H1 (cell line): ENCODE results near the gene ITGA3. TPM values are rescaled to one million over a fixed set of nuclear protein-coding genes. Genes with fewer than 3 reads are reported as not detected.
A peak's percentile ranks its signal among the peaks of the same experiment; 100 is the strongest.

Source experiments
- CTCF ChIA-PET: fragments of 300-600 bp; sonication (Branson Sonifier 250); formaldehyde crosslinking; loops from one replicate; lab custom pipeline; 2021; ENCODE audit not compliant: partially characterized antibody; lab: Charles Lee
- POLR2A ChIA-PET: fragments of 300-600 bp; sonication (Branson Sonifier 250); formaldehyde crosslinking; loops from one replicate; lab custom pipeline; 2021; ENCODE audit warnings: inconsistent platforms; ENCODE audit not compliant: partially characterized antibody; lab: Charles Lee
- DNase-seq, 2 experiments: peaks; one replicate each; pipeline versions ENCODE4 v3.0.0 to v3.0.0-alpha.2; 2010 to 2022; ENCODE audit warnings: low spot score in 2 of 2, low read depth in 1 of 2, mixed read lengths in 1 of 2
- FAIRE-seq: peaks from 2 replicates; lab custom pipeline; 2011; peaks lifted over from hg19 to GRCh38; lab: Jason Lieb, UNC
- H2AFZ ChIP-seq: 2 replicates; pipeline ENCODE4 v1.8.1; 2012; ENCODE audit warnings: low read length, inconsistent platforms
- H2AK5ac ChIP-seq: 2 replicates; pipeline ENCODE4 v1.6.1; 2013; ENCODE audit warnings: low read depth, low read length
- H2BK120ac ChIP-seq: replicated peaks from 2 replicates; pipeline ENCODE3; 2013; ENCODE audit warnings: low read depth, low read length, inconsistent platforms
- H2BK12ac ChIP-seq: 2 replicates; pipeline ENCODE4 v1.6.1; 2013; ENCODE audit warnings: low read depth, low read length
- H2BK15ac ChIP-seq: 2 replicates; pipeline ENCODE4 v1.6.1; 2013; ENCODE audit warnings: low read length
- H2BK20ac ChIP-seq: 2 replicates; pipeline ENCODE4 v1.6.1; 2013; ENCODE audit warnings: low read length
- H2BK5ac ChIP-seq: 2 replicates; pipeline ENCODE4 v1.6.1; 2013; ENCODE audit warnings: low read depth, low read length
- H3K14ac ChIP-seq: 2 replicates; pipeline ENCODE4 v1.6.1; 2013; ENCODE audit warnings: inconsistent platforms; ENCODE audit not compliant: insufficient read length
- H3K18ac ChIP-seq: 2 replicates; pipeline ENCODE4 v1.6.1; 2013; ENCODE audit warnings: low read length; ENCODE audit errors: extremely low read depth
- H3K23ac ChIP-seq: 2 replicates; pipeline ENCODE4 v1.6.1; 2013; ENCODE audit warnings: inconsistent platforms; ENCODE audit not compliant: insufficient read length
- H3K23me2 ChIP-seq: 2 replicates; pipeline ENCODE4 v1.6.1; 2013; ENCODE audit warnings: low read depth, low read length
- H3K27ac ChIP-seq: 2 replicates; pipeline ENCODE4 v1.6.1; 2011; ENCODE audit warnings: low read depth, low read length, inconsistent platforms
- H3K27me3 ChIP-seq, 4 experiments: replicated peaks in 1 of 4; 1 replicate in 1 of 4; 2 replicates in 3 of 4; pipeline versions ENCODE4 v1.6.1 to v1.8.1; 2011 to 2013; ENCODE audit warnings: low read length in 3 of 4, mild to moderate bottlenecking in 3 of 4, inconsistent platforms in 2 of 4, mixed read lengths in 2 of 4, moderate library complexity in 1 of 4; ENCODE audit not compliant: control insufficient read depth in 3 of 4, insufficient read depth in 3 of 4; ENCODE audit errors: extremely low read depth in 1 of 4
- H3K36me3 ChIP-seq, 4 experiments: 2 replicates each; pipeline versions ENCODE4 v1.6.1 to v1.8.1; 2011 to 2013; ENCODE audit warnings: mild to moderate bottlenecking in 4 of 4, low read length in 3 of 4, moderate library complexity in 2 of 4, control low read depth in 1 of 4, inconsistent platforms in 1 of 4; ENCODE audit not compliant: insufficient read depth in 4 of 4, control insufficient read depth in 2 of 4
- H3K4ac ChIP-seq: replicated peaks from 2 replicates; pipeline ENCODE3; 2013; ENCODE audit warnings: low read length, low read depth, mixed read lengths, inconsistent platforms; ENCODE audit not compliant: insufficient read length
- H3K4me1 ChIP-seq, 4 experiments: replicated peaks in 1 of 4; 1 replicate in 1 of 4; 2 replicates in 3 of 4; pipeline versions ENCODE4 v1.6.1 to v1.8.1; 2011 to 2013; ENCODE audit warnings: low read length in 3 of 4, inconsistent platforms in 2 of 4, mixed read lengths in 1 of 4; ENCODE audit not compliant: insufficient read depth in 4 of 4, control insufficient read depth in 3 of 4
- H3K4me2 ChIP-seq, 2 experiments: 2 replicates each; pipeline versions ENCODE4 v1.6.1 to v1.8.1; 2011 to 2013; ENCODE audit warnings: low read depth in 2 of 2, low read length in 2 of 2, control low read depth in 1 of 2, inconsistent platforms in 1 of 2, mild to moderate bottlenecking in 1 of 2; ENCODE audit not compliant: insufficient read depth in 1 of 2
- H3K4me3 ChIP-seq, 4 experiments: fragments of 200-600, 300-600 bp in 1 of 4; sonication (generic), shearing (Covaris generic), sonication (Bioruptor Twin) in 1 of 4; 2 replicates each; pipeline versions ENCODE4 v1.5.1 to v1.8.1; 2011 to 2016; ENCODE audit warnings: low read length in 4 of 4, low read depth in 3 of 4, control low read depth in 2 of 4, inconsistent platforms in 2 of 4, mild to moderate bottlenecking in 2 of 4, mixed read lengths in 1 of 4, moderate library complexity in 1 of 4; ENCODE audit not compliant: insufficient read depth in 2 of 4; ENCODE audit errors: extremely low read depth in 1 of 4
- H3K56ac ChIP-seq: replicated peaks from 2 replicates; pipeline ENCODE3; 2013; ENCODE audit warnings: low read depth, mild to moderate bottlenecking, mixed read lengths, low read length, inconsistent platforms; ENCODE audit not compliant: insufficient read length
- H3K79me1 ChIP-seq: 2 replicates; pipeline ENCODE4 v1.6.1; 2013; ENCODE audit warnings: low read depth, low read length, control low read depth
- H3K79me2 ChIP-seq, 2 experiments: 2 replicates each; pipeline versions ENCODE4 v1.6.1 to v1.8.1; 2012 to 2013; ENCODE audit warnings: low read length in 2 of 2, mild to moderate bottlenecking in 2 of 2, inconsistent platforms in 1 of 2; ENCODE audit not compliant: insufficient read depth in 2 of 2, control insufficient read depth in 1 of 2
- H3K9ac ChIP-seq, 4 experiments: replicated peaks in 1 of 4; 1 replicate in 1 of 4; 2 replicates in 3 of 4; pipeline versions ENCODE4 v1.6.1 to v1.8.1; 2011 to 2013; ENCODE audit warnings: low read depth in 3 of 4, low read length in 3 of 4, control low read depth in 2 of 4, mild to moderate bottlenecking in 2 of 4, moderate library complexity in 2 of 4, inconsistent platforms in 1 of 4; ENCODE audit errors: extremely low read depth in 1 of 4
- H3K9me3 ChIP-seq, 2 experiments: 2 replicates each; pipeline versions ENCODE4 v1.6.1 to v1.8.1; 2012 to 2013; ENCODE audit warnings: mild to moderate bottlenecking in 2 of 2, moderate library complexity in 2 of 2, control low read depth in 1 of 2, inconsistent platforms in 1 of 2, low read depth in 1 of 2, low read length in 1 of 2, mixed read lengths in 1 of 2; ENCODE audit not compliant: insufficient read depth in 2 of 2
- H4K20me1 ChIP-seq, 2 experiments: replicated peaks in 1 of 2; 2 replicates each; pipeline versions ENCODE3 to v1.8.1; 2011 to 2013; ENCODE audit warnings: inconsistent platforms in 2 of 2, low read length in 2 of 2, mild to moderate bottlenecking in 1 of 2; ENCODE audit not compliant: insufficient read depth in 2 of 2, control insufficient read depth in 1 of 2
- H4K5ac ChIP-seq: 2 replicates; pipeline ENCODE4 v1.6.1; 2013; ENCODE audit warnings: low read length, low read depth, mixed read lengths, inconsistent platforms; ENCODE audit not compliant: insufficient read length
- H4K8ac ChIP-seq: 2 replicates; pipeline ENCODE4 v1.8.0; 2013; ENCODE audit warnings: mild to moderate bottlenecking, moderate library complexity, low read length, inconsistent platforms; ENCODE audit not compliant: insufficient read depth; ENCODE audit errors: extremely low read depth
- H4K91ac ChIP-seq: replicated peaks from 2 replicates; pipeline ENCODE3; 2013; ENCODE audit warnings: low read length, mixed read lengths, inconsistent platforms; ENCODE audit not compliant: insufficient read length
- WGBS, 2 experiments: shearing (Covaris generic) in 1 of 2; methylation state at CpG; one replicate each; pipeline versions ENCODE4 v1.1.6 to v1.1.7; 2013 to 2015; ENCODE audit warnings: low lambda C conversion rate in 2 of 2, mixed read lengths in 2 of 2, inconsistent platforms in 1 of 2, low coverage in 1 of 2, missing lambda C conversion rate in 1 of 2; ENCODE audit not compliant: insufficient replicate concordance in 2 of 2, insufficient coverage in 1 of 2, insufficient read length in 1 of 2; ENCODE audit errors: extremely low coverage in 1 of 2, missing lambda C conversion rate in 1 of 2; 5-methylcytosine and 5-hydroxymethylcytosine counted together
- polyA plus RNA-seq, 7 experiments: library from polyadenylated mRNA; depleted of rRNA in 3 of 7; stranded (reverse) in 5 of 7; unstranded in 2 of 7; fragments of >200 nt in 5 of 7; fragments of 200-250 nt in 2 of 7; gene quantifications; 1 replicate in 5 of 7; 2 replicates in 1 of 7; 4 replicates in 1 of 7; pipeline versions ENCODE4 v1.2.1 to v1.2.3, GENCODE V29; 2011 to 2013; ENCODE audit warnings: missing spikeins in 2 of 7, mixed read lengths in 2 of 7
- total RNA-seq: library from RNA; stranded (reverse); fragmentation: NEBNext Ultra II Directional; extraction: Animal tissue kit (Norgen Biotek cat#: 25700); gene quantifications from 2 replicates; pipeline ENCODE4 v1.2.1, GENCODE V29; 2021

Gene ITGA3
- total and polyA plus RNA-seq, 2 of the 8 experiments (the other 6 are each of a cell fraction or from before 2014, with no cell fraction given), result 24.0 to 24.2 TPM

DNA sequence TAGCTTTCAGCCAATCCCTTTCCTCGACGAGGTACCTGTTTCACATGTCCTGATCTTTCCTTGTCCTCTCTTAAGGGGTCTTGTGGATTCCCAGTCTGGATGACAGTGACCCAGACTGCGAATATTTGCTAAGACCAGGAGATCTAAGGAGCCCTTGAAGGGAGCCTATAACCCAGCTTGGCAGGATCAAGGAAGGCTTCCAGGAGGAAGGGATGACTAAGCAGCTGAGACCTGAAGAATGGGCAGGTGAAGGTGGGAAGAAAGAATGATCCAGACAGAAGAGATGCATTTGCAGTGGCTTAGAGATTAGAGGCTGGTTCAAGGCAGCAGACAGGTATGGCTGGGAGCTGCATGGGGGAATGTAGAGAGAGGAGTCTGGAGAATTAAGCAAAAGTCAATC is 37.3 kb downstream of the ITGA3 start:
- Histone ChIP-seq H4K5ac (no peak overlapping the region), H2AFZ (no peak overlapping the region), H4K20me1 (no peaks in the 10 kb centered on the region), H2AK5ac (no peak overlapping the region), H2BK15ac (peak overlapping the region; percentile 89; the same call in 1 of the 2 replicates), H3K36me3 (peaks cover 0 to 4% (median 0%) of the 10 kb centered on the region in 4 experiments; a peak in 1 of 8 replicates), H3K9me3 (no peaks in the 10 kb centered on the region), H3K4ac (no peak overlapping the region), H2BK5ac (no peak overlapping the region), H3K56ac (no peak overlapping the region), H3K4me1 (peaks cover 0 to 7% (median 5%) of the 10 kb centered on the region in 4 experiments; a peak in 5 of 7 replicates), H4K91ac (no peak overlapping the region), H3K23me2 (peaks cover 13% of the 10 kb centered on the region), H3K79me2 (peaks cover 0 to 4% of the 10 kb centered on the region in 2 experiments; a peak in 1 of 4 replicates), H3K27ac (no peak overlapping the region), H3K23ac (no peak overlapping the region), H3K14ac (no peak overlapping the region), H3K27me3 (peaks cover 0 to 3% (median 0%) of the 10 kb centered on the region in 4 experiments; a peak in 3 of 7 replicates), H3K9ac (no peak overlapping the region), H2BK20ac (no peak overlapping the region), H2BK120ac (no peak overlapping the region), H3K4me3 (no peak overlapping the region), H3K79me1 (no peaks in the 10 kb centered on the region), H3K18ac (no peak overlapping the region), H4K8ac (no peak overlapping the region), H3K4me2 (no peak overlapping the region), H2BK12ac (no peak overlapping the region)
- no peak for FAIRE-seq
- WGBS, 2 experiments, result 95% methylated on average over 3 of the region's 3 CpGs; no CpG with 5 or more reads in 1 of the 2 experiments
- no peak for DNase-seq
- POLR2A ChIA-PET, result interaction anchor here (1.0 to 1.7 kb wide), 3 partner anchors 20 to 71 kb away, joined by 3 to 4 read pairs (median 3); no protein-coding TSS in a partner anchor
- CTCF ChIA-PET, result interaction anchor here (0.7 to 15.7 kb wide), 28 partner anchors 10 to 526 kb away, joined by 3 to 412 read pairs (median 7); partner anchors contain the start of genes COL1A1, ITGA3 and SAMD14
